ENCODE measurements around the gene LARGE1.

Gene LARGE1

GRCh38 chr22:33931406-33931805, 11.1 kb upstream of the LARGE1 start:
- TF ChIP-seq REST (IDR thresholded peaks at IDR 0.05; ENCODE audit: low read depth) (no peak), EGR1 (IDR thresholded peaks at IDR 0.05) (no peak), TAF1 (IDR thresholded peaks at IDR 0.05; ENCODE audit: low read depth) (no peak), TEAD4 (IDR thresholded peaks at IDR 0.05) (no peak), CEBPB (IDR thresholded peaks at IDR 0.05) (no peak), ZBTB7A (IDR thresholded peaks at IDR 0.05; ENCODE audit: low read depth) (no peak), FOXM1 (IDR thresholded peaks at IDR 0.05; ENCODE audit: borderline replicate concordance, low read depth) (no peak), RAD21 (IDR thresholded peaks at IDR 0.05; ENCODE audit: low read depth) (no peak), TCF12 (IDR thresholded peaks at IDR 0.05; ENCODE audit: low read depth) (no peak), YY1 (IDR thresholded peaks at IDR 0.05; ENCODE audit: low read depth) (no peak), MAX (IDR thresholded peaks at IDR 0.05) (no peak), NFIC (IDR thresholded peaks at IDR 0.05) (no peak), CREB1 (IDR thresholded peaks at IDR 0.05; ENCODE audit: low read depth) (no peak), USF1 (IDR thresholded peaks at IDR 0.05) (no peak), EP300 (IDR thresholded peaks at IDR 0.05; ENCODE audit: borderline replicate concordance) (no peak)

- TF ChIP-seq REST (IDR thresholded peaks at IDR 0.05; ENCODE audit: low read depth): no peak
- TF ChIP-seq EP300 (IDR thresholded peaks at IDR 0.05; ENCODE audit: borderline replicate concordance): no peak
These were observed 7.5 kb upstream of the LARGE1 start for GRCh38 chr22:33927752-33928151.

- TF ChIP-seq YY1 (IDR thresholded peaks at IDR 0.05; ENCODE audit: low read depth) (no peak), FOXM1 (IDR thresholded peaks at IDR 0.05; ENCODE audit: borderline replicate concordance, low read depth) (no peak), USF1 (IDR thresholded peaks at IDR 0.05) (no peak), MAX (IDR thresholded peaks at IDR 0.05) (no peak), REST (IDR thresholded peaks at IDR 0.05; ENCODE audit: low read depth) (no peak), RAD21 (IDR thresholded peaks at IDR 0.05; ENCODE audit: low read depth) (no peak), TAF1 (IDR thresholded peaks at IDR 0.05; ENCODE audit: low read depth) (no peak), CEBPB (IDR thresholded peaks at IDR 0.05) (no peak), NFIC (IDR thresholded peaks at IDR 0.05) (no peak), EGR1 (IDR thresholded peaks at IDR 0.05) (no peak), CREB1 (IDR thresholded peaks at IDR 0.05; ENCODE audit: low read depth) (no peak), TEAD4 (IDR thresholded peaks at IDR 0.05) (no peak), ZBTB7A (IDR thresholded peaks at IDR 0.05; ENCODE audit: low read depth) (no peak), TCF12 (IDR thresholded peaks at IDR 0.05; ENCODE audit: low read depth) (no peak), EP300 (IDR thresholded peaks at IDR 0.05; ENCODE audit: borderline replicate concordance) (no peak)
These were observed 4.9 kb upstream of the LARGE1 start for GRCh38 chr22:33925194-33925593.

- TF ChIP-seq RAD21 (IDR thresholded peaks at IDR 0.05; ENCODE audit: low read depth) (peak; percentile 32), TAF1 (IDR thresholded peaks at IDR 0.05; ENCODE audit: low read depth) (no peak)
These were observed 3.5 kb upstream of the LARGE1 start for GRCh38 chr22:33923660-33924246.

GRCh38 chr22:33923033-33923432, 2.8 kb upstream of the LARGE1 start:
- TF ChIP-seq FOXM1 (IDR thresholded peaks at IDR 0.05; ENCODE audit: borderline replicate concordance, low read depth) (no peak), ZBTB7A (IDR thresholded peaks at IDR 0.05; ENCODE audit: low read depth) (no peak), CREB1 (IDR thresholded peaks at IDR 0.05; ENCODE audit: low read depth) (no peak), CEBPB (IDR thresholded peaks at IDR 0.05) (no peak), TCF12 (IDR thresholded peaks at IDR 0.05; ENCODE audit: low read depth) (no peak), TAF1 (IDR thresholded peaks at IDR 0.05; ENCODE audit: low read depth) (no peak), RAD21 (IDR thresholded peaks at IDR 0.05; ENCODE audit: low read depth) (no peak), NFIC (IDR thresholded peaks at IDR 0.05) (no peak), EP300 (IDR thresholded peaks at IDR 0.05; ENCODE audit: borderline replicate concordance) (no peak), TEAD4 (IDR thresholded peaks at IDR 0.05) (no peak)
